ENCODE data around the gene PIEZO1. TPM values are rescaled to one million over a fixed set of nuclear protein-coding genes. Genes with fewer than 3 reads are reported as not detected.

The PIEZO1 gene
- total and polyA plus RNA-seq, 9 of the 15 experiments (the other 6 are each of a cell fraction or from before 2014, with no cell fraction given) = 3.6 to 432 (median 131) TPM

DNA sequence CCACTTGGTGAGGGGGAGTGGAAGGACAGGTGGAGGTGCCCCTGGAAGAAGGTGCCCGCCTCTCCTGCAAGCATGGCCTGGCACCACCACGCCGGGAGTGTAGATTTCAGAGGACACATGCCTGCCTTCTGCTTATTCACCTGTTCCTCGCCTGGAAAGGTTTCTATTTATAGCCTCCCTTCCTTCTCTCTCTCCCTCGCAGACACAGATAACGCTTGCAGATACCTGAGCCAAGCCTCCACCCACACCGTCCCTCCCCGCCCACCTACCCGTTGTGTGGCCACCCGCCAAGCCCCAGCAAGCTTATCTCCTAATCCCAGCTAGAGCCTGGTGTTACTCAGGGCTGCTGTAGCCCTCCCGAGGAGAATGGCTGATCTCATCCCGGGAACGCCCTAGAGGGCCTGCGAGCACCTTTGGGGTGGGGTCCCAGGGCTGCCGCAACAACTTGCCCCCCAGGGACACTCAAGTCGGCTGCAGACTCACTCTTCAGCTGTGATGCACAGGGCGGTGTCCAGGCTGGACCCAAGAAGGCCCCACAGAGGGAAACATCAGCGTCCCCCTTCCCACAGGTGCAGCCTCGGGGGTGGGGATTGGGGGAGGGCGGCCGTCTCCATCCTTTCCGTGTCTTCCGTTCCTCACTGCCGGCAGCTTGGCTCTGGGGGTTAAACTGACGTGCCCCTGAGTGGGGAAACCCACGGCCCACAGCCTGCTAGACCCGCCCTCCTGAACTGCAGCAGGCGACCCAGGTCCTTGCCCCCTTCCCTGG, 96.8 kb downstream of the PIEZO1 start:
- H3K9me1 ChIP-seq (ENCODE audit: control insufficient read depth, insufficient read depth, low read length) = no peaks in the 10 kb centered on the region
- no peaks in the 10 kb centered on the region; the same call in 1 of the 2 replicates for H4K20me1 ChIP-seq (replicated peaks; ENCODE audit: control insufficient read depth, insufficient read depth, low read length)
- H2AFZ ChIP-seq (ENCODE audit: low read depth, low read length) = peak overlapping the region; percentile 40
- no peaks in the 10 kb centered on the region; the same call in 2 of the 3 replicates for H3K79me2 ChIP-seq (ENCODE audit: control insufficient read depth, insufficient read depth, low read length)
- H3K9ac ChIP-seq (ENCODE audit: insufficient read depth in 1 of 2, low read depth in 2 of 2, low read length in 2 of 2) = peak overlapping the region; percentile 47 to 80
- FAIRE-seq = peak; percentile 100
- no peaks in the 10 kb centered on the region for H3K36me3 ChIP-seq (ENCODE audit: control insufficient read depth, insufficient read depth, low read length)
- ATAC-seq = peak; percentile 82
- peak overlapping the region; percentile 44 for H3K27ac ChIP-seq (ENCODE audit: extremely low read depth, low read depth, low read length)
- no peak overlapping the region; the same call in 1 of the 2 replicates for H3K4me3 ChIP-seq
- peaks cover 45 to 80% of the 10 kb centered on the region in 2 experiments for H3K4me1 ChIP-seq (replicated peaks in 1 of 2; ENCODE audit: control insufficient read depth in 2 of 2, insufficient read depth in 2 of 2, low read length in 2 of 2)
- in situ Hi-C loops (cut with MboI) (no loop called here), intact Hi-C loops (cut with micrococcal nuclease) (loop anchor here (5.0 kb wide), 2 partner anchors 61 to 84 kb away; no protein-coding TSS in a partner anchor)
- WGBS (ENCODE audit: insufficient coverage, low coverage, missing lambda C conversion rate) = 5% methylated on average over 28 of the region's 28 CpGs
- no TSS peak for BruUV-seq (replicated peaks)
- H3K4me2 ChIP-seq (ENCODE audit: insufficient read depth, low read length) = peak overlapping the region; percentile 74
- CTCF ChIA-PET (ENCODE audit: low intra/inter-chr PET ratio) = no interaction called here
- POLR2A ChIA-PET = interaction anchor here (1.0 to 2.1 kb wide), 8 partner anchors 13 to 118 kb away, joined by 3 to 9 read pairs (median 6); partner anchors contain the start of gene ZC3H18
- peak; percentile 98 to 99 (median 99) for DNase-seq (ENCODE audit: extremely low read depth in 1 of 4, low spot score in 3 of 4)
- H3K27me3 ChIP-seq (ENCODE audit: control insufficient read depth in 2 of 2, insufficient read depth in 2 of 2, low read length in 2 of 2) = no peaks in the 10 kb centered on the region
- no peaks in the 10 kb centered on the region for H3K9me3 ChIP-seq (replicated peaks; ENCODE audit: control insufficient read depth, insufficient read depth, low read depth, low read length)
- TF ChIP-seq PPARD (CRISPR knock-in tag; IDR thresholded peaks at IDR 0.05) = no peak
- no peak for TF ChIP-seq ZNF778 (CRISPR knock-in tag; IDR thresholded peaks at IDR 0.05)
- peak; percentile 90; the same call in 1 of the 2 replicates for TF ChIP-seq TCF7 (IDR thresholded peaks at IDR 0.05; ENCODE audit: borderline replicate concordance)
- no peak for TF ChIP-seq CREB5 (CRISPR knock-in tag; IDR thresholded peaks at IDR 0.05)
- TF ChIP-seq KDM2B (CRISPR knock-in tag; IDR thresholded peaks at IDR 0.05) = peak; percentile 25; the same call in 1 of the 2 replicates
- TF ChIP-seq HDAC8 (tag; IDR thresholded peaks at IDR 0.05) = no peak
- TF ChIP-seq, protein P1, sequence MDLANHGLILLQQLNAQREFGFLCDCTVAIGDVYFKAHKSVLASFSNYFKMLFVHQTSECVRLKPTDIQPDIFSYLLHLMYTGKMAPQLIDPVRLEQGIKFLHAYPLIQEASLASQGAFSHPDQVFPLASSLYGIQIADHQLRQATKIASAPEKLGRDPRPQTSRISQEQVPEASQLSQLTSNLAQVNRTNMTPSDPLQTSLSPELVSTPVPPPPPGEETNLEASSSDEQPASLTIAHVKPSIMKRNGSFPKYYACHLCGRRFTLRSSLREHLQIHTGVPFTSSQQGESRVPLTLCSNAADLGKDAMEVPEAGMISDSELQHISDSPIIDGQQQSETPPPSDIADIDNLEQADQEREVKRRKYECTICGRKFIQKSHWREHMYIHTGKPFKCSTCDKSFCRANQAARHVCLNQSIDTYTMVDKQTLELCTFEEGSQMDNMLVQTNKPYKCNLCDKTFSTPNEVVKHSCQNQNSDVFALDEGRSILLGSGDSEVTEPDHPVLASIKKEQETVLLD (IDR thresholded peaks at IDR 0.05) = peak; percentile 87
- TF ChIP-seq, protein P2, sequence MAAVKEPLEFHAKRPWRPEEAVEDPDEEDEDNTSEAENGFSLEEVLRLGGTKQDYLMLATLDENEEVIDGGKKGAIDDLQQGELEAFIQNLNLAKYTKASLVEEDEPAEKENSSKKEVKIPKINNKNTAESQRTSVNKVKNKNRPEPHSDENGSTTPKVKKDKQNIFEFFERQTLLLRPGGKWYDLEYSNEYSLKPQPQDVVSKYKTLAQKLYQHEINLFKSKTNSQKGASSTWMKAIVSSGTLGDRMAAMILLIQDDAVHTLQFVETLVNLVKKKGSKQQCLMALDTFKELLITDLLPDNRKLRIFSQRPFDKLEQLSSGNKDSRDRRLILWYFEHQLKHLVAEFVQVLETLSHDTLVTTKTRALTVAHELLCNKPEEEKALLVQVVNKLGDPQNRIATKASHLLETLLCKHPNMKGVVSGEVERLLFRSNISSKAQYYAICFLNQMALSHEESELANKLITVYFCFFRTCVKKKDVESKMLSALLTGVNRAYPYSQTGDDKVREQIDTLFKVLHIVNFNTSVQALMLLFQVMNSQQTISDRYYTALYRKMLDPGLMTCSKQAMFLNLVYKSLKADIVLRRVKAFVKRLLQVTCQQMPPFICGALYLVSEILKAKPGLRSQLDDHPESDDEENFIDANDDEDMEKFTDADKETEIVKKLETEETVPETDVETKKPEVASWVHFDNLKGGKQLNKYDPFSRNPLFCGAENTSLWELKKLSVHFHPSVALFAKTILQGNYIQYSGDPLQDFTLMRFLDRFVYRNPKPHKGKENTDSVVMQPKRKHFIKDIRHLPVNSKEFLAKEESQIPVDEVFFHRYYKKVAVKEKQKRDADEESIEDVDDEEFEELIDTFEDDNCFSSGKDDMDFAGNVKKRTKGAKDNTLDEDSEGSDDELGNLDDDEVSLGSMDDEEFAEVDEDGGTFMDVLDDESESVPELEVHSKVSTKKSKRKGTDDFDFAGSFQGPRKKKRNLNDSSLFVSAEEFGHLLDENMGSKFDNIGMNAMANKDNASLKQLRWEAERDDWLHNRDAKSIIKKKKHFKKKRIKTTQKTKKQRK (IDR thresholded peaks at IDR 0.05; ENCODE audit: borderline replicate concordance, low read depth, low read length) = 0 out of 2 replicates have a peak, but pooled peaks have one; percentile 13
- TF ChIP-seq KDM1A (IDR thresholded peaks at IDR 0.05) = peak; percentile 77 to 82
- TF ChIP-seq ZBTB17 (CRISPR knock-in tag; IDR thresholded peaks at IDR 0.05) = 0 out of 2 replicates have a peak, but pooled peaks have one; percentile 9
- TF ChIP-seq, protein P3, sequence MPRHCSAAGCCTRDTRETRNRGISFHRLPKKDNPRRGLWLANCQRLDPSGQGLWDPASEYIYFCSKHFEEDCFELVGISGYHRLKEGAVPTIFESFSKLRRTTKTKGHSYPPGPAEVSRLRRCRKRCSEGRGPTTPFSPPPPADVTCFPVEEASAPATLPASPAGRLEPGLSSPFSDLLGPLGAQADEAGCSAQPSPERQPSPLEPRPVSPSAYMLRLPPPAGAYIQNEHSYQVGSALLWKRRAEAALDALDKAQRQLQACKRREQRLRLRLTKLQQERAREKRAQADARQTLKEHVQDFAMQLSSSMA (CRISPR knock-in tag; IDR thresholded peaks at IDR 0.05) = no peak
- TF ChIP-seq TBL1XR1 (IDR thresholded peaks at IDR 0.05; ENCODE audit: low read length in 2 of 2) = peak in 1 of 2 experiments; percentile 95; a peak in 3 of 4 replicates
- peak; percentile 96 for TF ChIP-seq NCOR1 (IDR thresholded peaks at IDR 0.05)
- TF ChIP-seq RNF2 (IDR thresholded peaks at IDR 0.05) = peak; percentile 91
- TF ChIP-seq CC2D1A (IDR thresholded peaks at IDR 0.05) = peak; percentile 7; the same call in 1 of the 2 replicates
